NCI-H510A treated with DMSO at 0.1 percent for 48 hours (cell line): ENCODE measurements around the gene TLK2.

Source experiments
- DNase-seq: peaks from one replicate; lab custom pipeline; 2025; lab: John Stamatoyannopoulos, UW

The TLK2 gene

GRCh38 chr17:62628831-62629555 is 150.4 kb downstream of the TLK2 start:
- no peak for DNase-seq

DNA sequence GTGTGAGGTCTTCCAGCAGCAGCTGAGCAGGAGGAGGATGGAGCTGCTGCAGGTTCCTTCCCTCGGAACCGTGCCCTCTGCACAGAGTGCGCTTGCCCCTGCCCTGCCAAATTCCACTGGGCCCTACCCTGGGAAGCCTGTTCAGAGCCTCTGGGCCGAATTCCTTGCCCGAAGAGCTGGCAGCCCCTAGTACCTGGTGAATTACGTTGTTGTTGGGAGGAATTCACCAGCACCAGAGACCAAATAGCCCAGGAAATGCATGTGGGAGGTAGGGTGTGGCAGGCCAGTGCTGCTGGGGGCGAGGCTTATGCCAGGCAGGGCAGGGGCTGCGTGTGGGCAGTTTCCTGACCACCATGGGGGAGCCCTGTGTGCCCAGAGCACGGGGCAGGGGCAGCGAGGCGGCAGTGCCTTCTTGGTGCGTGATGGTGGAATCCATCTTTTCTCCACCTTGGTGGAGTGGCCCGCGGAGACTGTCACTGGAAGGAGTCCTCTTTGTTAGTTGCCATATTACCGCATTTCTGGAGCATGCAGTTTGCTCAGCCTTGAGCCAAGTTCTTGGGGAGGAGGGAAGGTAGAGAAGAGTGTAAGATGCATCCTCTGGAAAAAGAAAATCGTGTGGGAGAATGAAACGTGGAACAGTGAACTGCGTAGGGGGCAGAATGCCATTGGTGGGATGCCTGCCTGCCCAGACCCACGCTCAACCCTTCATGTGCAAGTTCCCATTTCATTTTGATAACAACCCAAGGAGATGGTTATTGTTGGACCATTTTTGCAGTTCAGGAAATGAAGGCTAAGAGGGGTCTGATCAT is 151.1 kb downstream of the TLK2 start:
- DNase-seq: no peak

GRCh38 chr17:62630365-62631085 is 151.9 kb downstream of the TLK2 start:
- no peak for DNase-seq

DNA sequence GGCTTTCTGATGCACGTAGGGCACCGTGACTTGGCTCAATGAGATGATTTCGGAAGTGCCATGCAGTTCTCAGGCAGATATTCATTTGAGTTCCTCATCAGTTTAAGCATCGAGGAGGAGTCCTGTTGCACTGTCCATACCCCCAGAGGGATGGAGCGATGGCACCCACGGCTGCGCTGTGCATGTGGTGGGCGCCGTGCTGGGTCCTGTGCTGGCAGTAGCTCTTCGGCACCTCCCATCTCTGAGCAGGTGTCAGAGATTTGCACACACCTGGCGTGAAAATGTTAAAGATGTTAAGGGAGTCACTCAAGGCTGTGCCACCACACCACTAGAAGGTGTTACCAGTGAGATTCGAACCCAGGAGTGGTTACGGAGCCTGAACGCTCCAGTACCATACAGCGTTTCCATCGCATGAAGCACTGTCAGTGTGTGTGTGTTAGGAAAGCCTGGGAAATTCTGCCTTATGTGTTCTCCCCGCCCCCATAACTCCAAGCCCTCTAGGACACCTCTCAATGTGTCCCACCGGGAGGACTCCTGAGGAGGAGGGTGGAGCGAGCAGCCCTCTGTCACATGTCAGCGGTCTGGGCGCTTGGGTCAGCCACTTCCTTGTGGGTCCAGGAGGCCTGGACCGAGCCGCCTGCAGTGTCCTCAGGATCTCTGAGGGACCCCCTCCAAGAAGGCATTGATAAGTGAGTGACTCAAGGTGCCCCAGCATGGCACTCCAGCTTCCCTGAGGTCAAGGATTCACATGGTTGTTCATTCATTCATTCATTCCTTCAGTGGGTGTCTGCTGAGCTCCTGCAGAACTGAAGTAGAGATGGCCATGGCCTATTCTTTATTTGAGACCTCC is 152.7 kb downstream of the TLK2 start:
- DNase-seq: no peak

- DNase-seq: no peak
Observed at GRCh38 chr17:62631936-62632924, 153.6 kb downstream of the TLK2 start.

- DNase-seq: no peak
Observed at GRCh38 chr17:62637809-62638208, 159.2 kb downstream of the TLK2 start.

DNA sequence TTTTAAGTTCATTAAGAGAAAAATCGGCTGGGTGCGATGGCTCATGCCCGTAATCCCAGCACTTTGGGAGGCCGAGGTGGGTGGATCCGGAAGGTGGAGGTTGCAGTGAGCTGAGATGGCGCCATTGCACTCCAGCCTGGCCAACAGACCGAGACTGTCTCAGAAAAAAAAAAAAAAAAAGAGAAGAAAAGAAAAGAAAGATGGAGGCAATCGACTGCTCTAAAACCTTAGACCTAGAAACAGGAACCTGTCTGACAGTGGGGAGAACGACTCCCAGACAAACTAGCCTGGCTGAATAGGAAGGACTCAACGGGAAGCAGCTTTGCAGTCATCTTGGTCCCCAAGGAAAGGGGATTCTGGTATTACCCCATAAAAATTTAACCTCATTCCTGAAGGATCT is 162.5 kb downstream of the TLK2 start:
- no peak for DNase-seq

GRCh38 chr17:62641951-62642350 is 163.3 kb downstream of the TLK2 start:
- no peak for DNase-seq

GRCh38 chr17:62643496-62643895 is 164.9 kb downstream of the TLK2 start:
- DNase-seq: no peak

DNA sequence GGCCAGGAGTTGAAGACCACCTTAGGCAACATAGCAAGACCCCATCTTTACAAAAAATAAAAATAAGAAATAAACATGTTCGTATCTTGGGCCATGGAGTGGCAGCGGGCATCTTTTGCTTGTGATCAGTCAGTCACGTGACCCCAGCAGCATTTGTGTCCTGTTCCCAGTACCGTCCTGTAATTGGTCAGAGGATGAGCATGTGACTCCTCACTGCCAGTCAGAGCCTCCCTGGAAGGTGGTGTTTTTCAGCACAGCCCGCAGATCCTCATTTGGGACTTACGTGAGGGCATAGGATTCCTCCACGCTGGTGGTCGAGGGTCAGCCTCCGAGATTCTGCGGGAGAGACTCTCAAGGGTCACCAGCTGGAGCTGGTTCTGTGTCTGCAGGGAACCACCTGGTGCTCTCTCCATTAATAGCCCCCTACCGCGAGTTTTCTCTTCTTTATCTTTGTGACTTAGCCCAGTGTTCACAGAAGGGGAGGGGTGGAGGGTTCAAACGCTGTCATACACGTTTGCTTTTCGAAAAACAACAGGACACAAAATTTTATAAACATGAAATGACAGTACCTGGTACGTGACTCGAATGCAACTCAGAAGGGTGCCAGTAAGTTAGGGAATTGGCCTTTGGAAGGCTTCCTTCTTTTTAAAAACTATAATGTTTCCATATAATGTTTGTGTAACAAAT is 166.0 kb downstream of the TLK2 start:
- peak; percentile 86 for DNase-seq

GRCh38 chr17:62648251-62648955 is 169.8 kb downstream of the TLK2 start:
- DNase-seq: no peak

GRCh38 chr17:62648956-62649294 is 170.3 kb downstream of the TLK2 start:
- no peak for DNase-seq

- no peak for DNase-seq
Observed at GRCh38 chr17:62649570-62649969, 170.9 kb downstream of the TLK2 start.

DNA sequence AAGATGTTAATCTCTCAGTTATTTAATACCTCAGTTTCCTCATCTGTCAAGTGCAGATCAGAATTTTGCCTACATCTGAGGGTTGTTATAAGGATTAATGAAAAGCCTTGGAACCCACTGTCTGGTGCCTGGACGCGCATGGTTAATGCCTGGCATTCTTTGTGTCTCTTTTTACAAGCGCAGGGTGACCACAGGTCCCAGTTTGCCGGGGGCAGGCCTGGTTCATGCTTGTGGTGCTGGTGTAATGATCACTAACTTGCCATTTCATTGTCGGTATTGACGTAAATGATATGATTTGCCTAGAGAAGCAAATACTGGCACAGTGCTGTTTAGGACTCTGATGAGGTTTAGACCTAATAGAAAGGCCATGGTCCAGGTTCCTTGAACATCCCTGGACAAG is 172.0 kb downstream of the TLK2 start:
- DNase-seq: no peak

DNA sequence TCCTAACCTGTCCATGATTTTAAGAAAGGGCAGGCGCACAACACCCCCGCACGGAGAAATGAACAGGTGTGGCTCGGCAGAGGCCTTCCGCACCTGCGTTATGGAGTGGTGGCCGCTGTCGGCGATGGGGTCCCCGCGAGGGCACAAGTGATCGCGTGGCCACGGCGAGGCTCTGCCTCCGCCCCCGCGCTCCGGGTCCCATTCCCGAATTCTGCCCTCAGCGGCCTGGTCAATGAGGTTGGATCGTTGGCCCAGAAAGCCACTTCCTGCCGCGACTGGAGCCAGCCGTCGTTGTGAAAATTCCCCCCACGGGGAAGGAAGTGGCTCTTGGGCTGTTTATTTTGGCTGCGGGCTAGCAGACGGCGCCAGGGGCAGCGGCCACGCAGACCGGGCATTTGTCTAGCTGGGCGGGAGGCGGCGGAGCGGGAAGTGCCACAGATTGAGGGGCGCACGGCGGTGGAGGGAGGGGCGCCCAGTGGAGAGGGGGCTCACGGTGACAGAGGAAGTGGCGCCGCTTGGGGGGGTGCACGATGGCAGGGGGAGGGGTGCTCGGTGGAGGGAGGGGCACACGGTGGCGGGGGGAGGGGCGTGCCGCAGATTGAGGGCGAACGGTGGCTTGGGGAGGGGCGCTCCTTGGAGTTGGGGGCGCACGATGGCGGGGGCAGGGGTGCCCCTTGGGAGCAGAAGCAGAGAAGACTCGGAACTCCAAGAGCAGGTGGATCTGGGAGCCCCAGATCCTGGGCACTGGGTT is 173.8 kb downstream of the TLK2 start:
- DNase-seq: peak; percentile 55

- peak; percentile 95 for DNase-seq
Observed at GRCh38 chr17:62653002-62653825, 174.6 kb downstream of the TLK2 start.

- no peak for DNase-seq
Observed at GRCh38 chr17:62653826-62654761, 175.5 kb downstream of the TLK2 start.
